Measurements from ENCODE around the gene APBB2. TPM values are rescaled to one million over a fixed set of nuclear protein-coding genes. Genes with fewer than 3 reads are reported as not detected.

APBB2 gene
- total and polyA plus RNA-seq, 12 donors: 5.2 to 35.4 (median 26.3) TPM

DNA sequence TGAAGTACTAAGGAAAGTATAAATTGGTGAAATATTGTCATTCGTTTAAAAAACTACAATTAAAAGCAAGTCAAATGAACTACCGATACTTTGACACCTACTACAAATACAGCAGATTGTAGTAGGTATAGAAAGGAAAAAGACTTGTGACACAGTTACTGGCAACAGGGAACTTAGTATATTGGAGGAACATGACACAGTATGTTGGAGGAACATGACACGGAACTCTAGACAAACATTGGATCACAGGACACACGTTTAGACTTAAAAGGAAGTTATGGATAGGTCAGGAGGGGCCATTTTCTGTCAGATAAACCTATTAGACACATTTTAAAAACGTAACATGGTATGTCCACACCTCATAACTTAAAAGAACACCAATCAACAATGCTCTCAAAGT is 132.5 kb downstream of the APBB2 start:
- peaks cover 0 to 6% (median 0%) of the 10 kb centered on the region in 9 donors for H3K36me3 ChIP-seq
- intact Hi-C loops (cut with DNase I): no loop called here
- DNase-seq (no peak), ATAC-seq (no peak)
- H3K27ac ChIP-seq: no peak overlapping the region
- no peaks in the 10 kb centered on the region for H3K27me3 ChIP-seq
- H3K4me3 ChIP-seq: no peak overlapping the region
- 90% methylated on average over 5 of the region's 5 CpGs for WGBS, 2 donors
- H3K4me1 ChIP-seq: peaks cover 0 to 13% (median 0%) of the 10 kb centered on the region in 9 donors
- peaks cover 0 to 20% (median 15%) of the 10 kb centered on the region in 11 donors for H3K9me3 ChIP-seq
- TF ChIP-seq, protein P1, sequence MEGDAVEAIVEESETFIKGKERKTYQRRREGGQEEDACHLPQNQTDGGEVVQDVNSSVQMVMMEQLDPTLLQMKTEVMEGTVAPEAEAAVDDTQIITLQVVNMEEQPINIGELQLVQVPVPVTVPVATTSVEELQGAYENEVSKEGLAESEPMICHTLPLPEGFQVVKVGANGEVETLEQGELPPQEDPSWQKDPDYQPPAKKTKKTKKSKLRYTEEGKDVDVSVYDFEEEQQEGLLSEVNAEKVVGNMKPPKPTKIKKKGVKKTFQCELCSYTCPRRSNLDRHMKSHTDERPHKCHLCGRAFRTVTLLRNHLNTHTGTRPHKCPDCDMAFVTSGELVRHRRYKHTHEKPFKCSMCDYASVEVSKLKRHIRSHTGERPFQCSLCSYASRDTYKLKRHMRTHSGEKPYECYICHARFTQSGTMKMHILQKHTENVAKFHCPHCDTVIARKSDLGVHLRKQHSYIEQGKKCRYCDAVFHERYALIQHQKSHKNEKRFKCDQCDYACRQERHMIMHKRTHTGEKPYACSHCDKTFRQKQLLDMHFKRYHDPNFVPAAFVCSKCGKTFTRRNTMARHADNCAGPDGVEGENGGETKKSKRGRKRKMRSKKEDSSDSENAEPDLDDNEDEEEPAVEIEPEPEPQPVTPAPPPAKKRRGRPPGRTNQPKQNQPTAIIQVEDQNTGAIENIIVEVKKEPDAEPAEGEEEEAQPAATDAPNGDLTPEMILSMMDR (IDR thresholded peaks at IDR 0.05): no peak

DNA sequence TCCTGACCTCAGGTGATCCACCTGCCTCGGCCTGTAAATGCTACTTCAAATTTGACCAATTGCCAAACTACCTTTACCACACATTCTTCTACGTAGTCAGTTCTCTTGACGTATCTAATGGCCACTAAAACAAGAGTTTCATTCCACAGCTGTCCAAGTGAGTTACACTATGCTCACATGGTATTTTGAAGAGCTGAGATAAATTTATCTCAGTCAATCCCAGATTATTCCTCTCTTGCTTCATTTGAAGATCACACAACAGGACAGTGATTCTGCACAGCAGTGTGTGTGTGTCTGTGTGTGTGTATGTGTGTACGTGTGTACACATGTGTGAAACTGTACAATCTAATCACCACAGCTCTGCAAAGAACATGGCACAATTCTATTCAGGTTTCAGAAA is 133.4 kb downstream of the APBB2 start:
- H3K27ac ChIP-seq: no peak overlapping the region
- no peak overlapping the region for H3K4me3 ChIP-seq
- WGBS, 2 donors: 53 to 62% methylated on average over 4 of the region's 4 CpGs
- no peaks in the 10 kb centered on the region for H3K27me3 ChIP-seq
- peaks cover 0 to 11% (median 7%) of the 10 kb centered on the region in 11 donors for H3K9me3 ChIP-seq
- DNase-seq (no peak), ATAC-seq (no peak)
- intact Hi-C loops (cut with DNase I): no loop called here
- H3K4me1 ChIP-seq: peaks cover 0 to 16% (median 0%) of the 10 kb centered on the region in 9 donors
- no peaks in the 10 kb centered on the region for H3K36me3 ChIP-seq
- TF ChIP-seq, protein P1 (IDR thresholded peaks at IDR 0.05): no peak

DNA sequence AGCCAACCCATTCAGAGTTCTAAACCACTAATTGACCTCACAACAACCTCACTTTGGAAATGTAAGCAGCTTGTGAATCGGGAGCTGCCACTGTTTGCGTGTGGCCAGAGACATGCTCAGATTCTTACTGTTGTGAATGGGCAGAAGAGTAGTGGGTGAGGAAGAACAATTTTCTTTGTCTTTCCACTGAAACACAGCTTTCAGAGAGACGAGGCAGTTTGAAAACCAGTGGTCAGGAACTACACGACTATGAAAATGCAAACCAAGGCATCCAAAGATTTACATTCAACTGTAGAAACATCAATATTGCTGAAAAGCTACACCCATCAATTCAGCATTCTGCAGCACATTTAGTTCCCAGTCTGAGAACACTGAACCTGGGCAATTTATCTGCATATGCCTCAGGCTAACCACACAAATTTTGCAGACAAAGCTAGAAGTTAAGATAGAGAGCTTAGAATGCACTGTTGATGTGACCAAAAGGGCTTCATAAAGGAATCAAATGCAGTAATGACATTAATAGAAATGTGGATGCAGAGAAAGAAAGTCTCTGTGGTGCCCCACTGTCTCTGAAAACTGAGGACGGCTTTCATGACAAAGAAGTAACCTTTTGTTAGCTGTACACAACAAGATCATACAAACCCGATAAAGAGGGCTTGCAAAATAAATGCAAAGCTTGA is 134.3 kb downstream of the APBB2 start:
- Histone ChIP-seq H3K9me3 (peaks cover 0 to 3% (median 0%) of the 10 kb centered on the region in 11 donors), H3K36me3 (no peaks in the 10 kb centered on the region), H3K4me1 (peaks cover 0 to 16% (median 0%) of the 10 kb centered on the region in 9 donors), H3K27me3 (no peaks in the 10 kb centered on the region), H3K27ac (no peak overlapping the region), H3K4me3 (no peak overlapping the region)
- intact Hi-C loops (cut with DNase I): no loop called here
- ATAC-seq (no peak), DNase-seq (no peak)
- WGBS, 2 donors: 72 to 83% methylated on average over 6 of the region's 6 CpGs
- TF ChIP-seq, protein P1 (IDR thresholded peaks at IDR 0.05): no peak

DNA sequence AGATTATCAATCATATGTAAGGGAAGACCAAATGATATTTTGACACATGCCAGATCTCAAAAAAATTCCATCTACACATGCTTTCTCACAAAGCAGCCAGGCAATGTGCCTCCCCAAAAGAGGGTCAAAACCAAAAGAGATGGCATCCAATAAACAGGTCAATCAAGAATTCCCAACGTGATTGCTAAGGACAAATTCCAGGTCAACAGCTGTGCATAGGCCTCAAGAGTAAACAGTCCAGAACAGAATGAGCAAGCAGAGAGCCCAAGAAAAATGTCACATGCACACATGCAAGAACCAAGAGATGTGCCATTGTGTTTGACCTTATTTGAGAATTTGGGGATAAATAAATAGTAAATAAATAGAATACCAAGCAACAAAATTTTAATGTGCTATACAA is 136.7 kb downstream of the APBB2 start:
- intact Hi-C loops (cut with DNase I): no loop called here
- peak in 2 of 8 donors; percentile 54 to 76 for ATAC-seq

More for the DNA sequence above, 136.7 kb downstream of the APBB2 start:
- TF ChIP-seq, protein P1 (IDR thresholded peaks at IDR 0.05): no peak
- no peaks in the 10 kb centered on the region for H3K36me3 ChIP-seq
- no peaks in the 10 kb centered on the region for H3K27me3 ChIP-seq
- no peak for DNase-seq
- 44 to 45% methylated on average over 1 of the region's 1 CpG for WGBS, 2 donors
- H3K9me3 ChIP-seq: no peaks in the 10 kb centered on the region
- peaks cover 0 to 25% (median 4%) of the 10 kb centered on the region in 9 donors for H3K4me1 ChIP-seq
- H3K27ac ChIP-seq: no peak overlapping the region
- no peak overlapping the region for H3K4me3 ChIP-seq

All from heart right ventricle (tissue), 16 donors.